Skin of body (tissue), 2 donors: ENCODE data around the gene ERGIC1. TPM values are rescaled to one million over a fixed set of nuclear protein-coding genes. Genes with fewer than 3 reads are reported as not detected.

ENCODE experiments used
- DNase-seq: peaks from one replicate; lab custom pipeline; 2025; lab: John Stamatoyannopoulos, UW
- total RNA-seq: library from RNA; depleted of rRNA; stranded (reverse); fragments of >200 nt; gene quantifications from one replicate; pipeline ENCODE4 v1.2.3, GENCODE V29; 2014

ERGIC1 gene
- total RNA-seq, 1 donor from 2014 or later: 44.3 TPM

GRCh38 chr5:172918421-172919371 is 84.6 kb downstream of the ERGIC1 start:
- no peak for DNase-seq

GRCh38 chr5:172919525-172920446 is 85.7 kb downstream of the ERGIC1 start:
- no peak for DNase-seq

GRCh38 chr5:172920447-172920849 is 86.4 kb downstream of the ERGIC1 start:
- no peak for DNase-seq

GRCh38 chr5:172920995-172921394 is 86.9 kb downstream of the ERGIC1 start:
- DNase-seq: no peak

GRCh38 chr5:172921906-172922305 is 87.9 kb downstream of the ERGIC1 start:
- DNase-seq: no peak

GRCh38 chr5:172923539-172923938 is 89.5 kb downstream of the ERGIC1 start:
- no peak for DNase-seq

- DNase-seq: no peak
These were observed 91.4 kb downstream of the ERGIC1 start for GRCh38 chr5:172925336-172925948.

GRCh38 chr5:172926008-172926523 is 92.0 kb downstream of the ERGIC1 start:
- DNase-seq: no peak

- no peak for DNase-seq
These were observed 92.7 kb downstream of the ERGIC1 start for GRCh38 chr5:172926796-172927195.

- DNase-seq: no peak
These were observed 95.4 kb downstream of the ERGIC1 start for GRCh38 chr5:172929371-172929838.

GRCh38 chr5:172931001-172931536 is 97.0 kb downstream of the ERGIC1 start:
- DNase-seq: no peak

- DNase-seq: peak; percentile 39
These were observed 98.4 kb downstream of the ERGIC1 start for GRCh38 chr5:172932313-172933017.

- DNase-seq: no peak
These were observed 99.2 kb downstream of the ERGIC1 start for GRCh38 chr5:172933238-172933637.

GRCh38 chr5:172935096-172935495 is 101.0 kb downstream of the ERGIC1 start:
- no peak for DNase-seq

- DNase-seq: no peak
These were observed 102.3 kb downstream of the ERGIC1 start for GRCh38 chr5:172936401-172936800.

- DNase-seq: no peak
These were observed 105.0 kb downstream of the ERGIC1 start for GRCh38 chr5:172939071-172939470.

GRCh38 chr5:172939611-172940267 is 105.7 kb downstream of the ERGIC1 start:
- no peak for DNase-seq

GRCh38 chr5:172940268-172941066 is 106.4 kb downstream of the ERGIC1 start:
- no peak for DNase-seq

GRCh38 chr5:172941067-172941516 is 107.0 kb downstream of the ERGIC1 start:
- no peak for DNase-seq
